Activated CD8-positive, alpha-beta memory T cell treated with anti-CD3 and anti-CD28 coated beads, Interleukin-2, amount 50 U/mL, for 48 hours (primary cell): Measurements from ENCODE around the gene APH1A.
"Not testable (repeated sequence)": the region's sequence is repeated elsewhere in the genome, so short reads cannot be mapped to it uniquely, and the experiment has no call there.

Experiments used
- DNase-seq: peaks from one replicate; pipeline ENCODE4 v3.0.0-alpha.2; 2020

APH1A gene

DNA sequence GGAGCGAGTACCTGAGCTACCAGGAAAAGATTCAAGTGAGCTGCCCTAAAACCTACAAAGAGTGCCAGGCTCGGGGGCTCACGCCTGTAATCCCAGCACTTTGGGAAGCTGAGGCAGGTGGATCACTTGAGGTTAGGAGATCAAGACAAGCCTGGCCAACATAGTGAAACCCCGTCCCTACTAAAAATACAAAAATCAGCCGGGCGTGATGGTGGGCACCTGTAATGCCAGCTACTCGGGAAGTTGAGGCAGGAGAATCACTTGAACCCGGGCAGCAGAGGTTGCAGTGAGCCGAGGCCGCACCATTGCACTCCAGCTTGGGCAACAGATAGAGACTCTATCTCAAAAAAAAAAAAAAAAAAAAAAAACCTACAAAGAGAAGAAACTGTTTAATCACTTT is 35.9 kb downstream of the APH1A start:
- not testable (repeated sequence) for DNase-seq

DNA sequence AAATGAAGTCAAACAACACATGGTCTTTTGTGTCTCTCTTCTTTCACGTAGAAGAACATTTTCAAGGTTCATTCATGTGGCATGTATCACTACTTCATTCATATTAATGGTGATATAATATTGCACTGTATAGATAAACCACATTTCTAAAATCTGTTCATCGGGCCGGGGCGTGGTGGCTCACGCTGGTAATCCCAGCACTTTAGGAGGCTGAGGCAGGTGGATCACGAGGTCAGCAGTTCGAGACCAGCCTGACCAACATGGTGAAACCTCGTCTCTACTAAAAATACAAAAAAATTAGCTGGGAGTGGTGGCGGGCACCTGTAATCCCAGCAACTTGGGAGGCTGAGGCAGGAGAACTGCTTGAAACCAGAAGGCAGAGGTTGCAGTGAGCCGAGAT is 40.6 kb downstream of the APH1A start:
- DNase-seq: not testable (repeated sequence)

DNA sequence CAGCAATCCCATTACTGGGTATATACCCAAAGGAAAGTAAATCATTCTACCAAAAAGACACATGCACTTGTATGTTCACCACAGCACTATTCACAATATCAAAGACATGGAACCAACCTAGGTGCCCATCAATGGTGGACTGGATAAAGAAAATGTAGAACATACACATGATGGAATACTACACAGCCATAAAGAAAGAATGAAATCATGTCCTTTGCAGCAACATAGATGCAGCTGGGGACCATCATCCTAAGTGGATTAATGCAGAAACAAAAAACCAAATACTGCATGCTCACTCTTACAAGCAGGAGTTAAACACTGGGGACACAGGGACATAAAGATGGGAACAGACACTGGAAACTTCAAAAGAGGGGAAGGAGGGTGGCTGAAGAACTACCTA is 41.6 kb downstream of the APH1A start:
- no peak for DNase-seq

DNA sequence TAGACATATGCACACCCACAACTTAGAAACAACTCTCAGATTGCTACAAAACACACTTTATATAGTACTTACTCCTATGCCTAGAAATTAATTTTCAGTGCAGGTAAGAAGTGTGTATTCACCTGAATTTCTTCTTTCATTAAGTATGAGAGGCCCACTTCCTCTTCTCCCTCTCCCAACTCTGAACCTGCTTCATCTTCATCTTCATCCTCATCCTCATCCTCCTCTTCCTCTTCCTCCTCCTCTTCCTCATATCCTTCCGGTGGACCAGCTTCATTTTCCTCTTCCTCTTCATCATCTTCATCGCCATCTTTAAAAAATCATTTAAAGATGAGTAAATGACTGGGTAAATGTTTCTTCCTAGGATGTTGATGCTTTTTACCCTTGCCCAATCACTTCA is 42.3 kb downstream of the APH1A start:
- DNase-seq: no peak

DNA sequence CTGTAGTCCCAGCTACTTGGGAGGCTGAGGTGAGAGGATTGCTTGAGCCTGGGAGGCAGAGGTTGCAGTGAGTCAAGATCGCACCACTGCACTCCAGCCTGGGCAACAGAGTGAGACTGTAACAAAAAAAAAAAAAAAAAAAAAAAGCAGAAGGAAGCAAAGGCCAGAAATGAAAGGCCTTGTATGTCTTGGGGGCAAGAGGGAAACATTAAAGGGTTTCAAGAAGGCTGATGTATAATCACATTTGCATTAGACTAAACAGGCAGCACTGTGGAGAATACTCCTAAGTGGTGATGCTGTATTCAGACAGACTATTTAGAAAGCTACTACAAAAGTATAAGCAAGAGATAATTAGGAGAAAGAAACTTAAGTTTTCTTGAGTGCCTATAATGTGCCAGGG is 43.3 kb downstream of the APH1A start:
- no peak for DNase-seq

DNA sequence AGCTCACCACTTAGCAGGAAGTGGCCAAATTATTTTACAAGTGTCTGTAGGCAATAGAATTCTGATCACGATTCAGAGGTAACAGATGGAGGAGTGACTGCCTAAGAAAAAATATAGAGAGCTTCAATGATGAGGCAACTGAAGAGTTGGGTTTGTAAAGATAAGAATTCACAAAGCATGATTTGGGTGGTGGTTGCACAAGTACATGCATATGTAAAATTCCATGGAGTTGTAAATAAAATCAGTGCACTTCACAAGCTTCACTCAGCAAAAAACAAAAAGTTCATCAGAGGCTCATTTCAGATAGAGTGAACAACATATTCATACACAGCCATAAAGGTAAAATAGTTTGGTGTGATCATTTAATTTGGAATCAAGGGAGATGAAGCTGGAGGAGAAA is 43.8 kb downstream of the APH1A start:
- DNase-seq: no peak

DNA sequence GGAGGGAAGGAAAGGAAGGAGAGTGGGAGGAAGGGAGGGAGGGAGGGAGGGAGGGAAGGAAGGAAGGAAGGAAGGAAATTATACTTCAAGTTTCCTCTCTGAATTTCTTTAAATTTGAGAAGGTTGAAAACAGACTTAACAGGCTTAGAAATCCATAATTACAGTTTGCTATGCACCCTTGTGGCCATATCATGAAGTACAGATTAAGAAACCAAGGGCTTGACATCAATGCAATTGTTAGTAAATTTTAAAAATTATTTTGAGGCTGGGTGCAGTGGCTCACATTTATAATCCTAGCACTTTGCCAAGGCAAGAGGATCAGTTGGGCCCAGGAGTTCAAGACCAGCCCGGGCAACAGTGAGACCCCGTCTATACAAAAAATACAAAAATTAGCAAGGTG is 47.3 kb downstream of the APH1A start:
- no peak for DNase-seq

DNA sequence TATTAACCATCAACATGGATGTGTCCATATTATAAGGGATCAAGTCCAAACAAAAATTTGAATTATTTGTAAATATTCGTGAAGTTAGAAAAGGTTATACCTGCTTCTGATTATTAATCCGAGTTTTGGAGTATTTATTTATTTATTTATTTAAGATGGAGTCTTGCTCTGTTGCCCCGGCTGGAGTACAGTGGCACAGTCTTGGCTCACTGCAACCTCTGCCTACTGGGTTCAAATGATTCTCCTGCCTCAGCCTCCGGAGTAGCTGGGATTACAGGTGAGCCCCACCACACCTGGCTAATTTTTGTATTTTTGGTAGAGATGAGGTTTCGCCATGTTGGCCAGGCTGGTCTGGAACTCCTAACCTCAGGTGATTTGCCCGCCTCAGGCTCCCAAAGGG is 53.0 kb downstream of the APH1A start:
- DNase-seq: not testable (repeated sequence)
